H7 (cell line): ENCODE measurements around the gene SEMA6C. TPM values are rescaled to one million over a fixed set of nuclear protein-coding genes. Genes with fewer than 3 reads are reported as not detected.
"Not testable (repeated sequence)": the region's sequence is repeated elsewhere in the genome, so short reads cannot be mapped to it uniquely, and the experiment has no call there.

ENCODE experiments used
- DNase-seq: peaks from one replicate; pipeline ENCODE4 v3.0.0; 2012
- H3K27me3 ChIP-seq: 2 replicates; pipeline ENCODE4 v1.6.0; 2011; ENCODE audit warnings: mild to moderate bottlenecking, low read length; ENCODE audit not compliant: control insufficient read depth, insufficient read depth
- H3K36me3 ChIP-seq: replicated peaks from 2 replicates; pipeline ENCODE4 v1.5.1; 2011; ENCODE audit warnings: low read length; ENCODE audit not compliant: control insufficient read depth, insufficient read depth
- H3K4me3 ChIP-seq: 2 replicates; pipeline ENCODE4 v1.5.1; 2011; ENCODE audit warnings: low read depth, mild to moderate bottlenecking, control low read depth, low read length, moderate library complexity; ENCODE audit not compliant: insufficient read depth
- total RNA-seq: library from RNA; depleted of rRNA; stranded (reverse); fragments of >200 nt; shearing (Covaris generic); gene quantifications from 2 replicates; pipeline ENCODE4 v1.2.3, GENCODE V29; 2014; rRNA removed

The SEMA6C gene
- total RNA-seq, 1 experiment from 2014 or later = 6.1 TPM

GRCh38 chr1:151128800-151129199, 17.6 kb downstream of the SEMA6C start:
- Histone ChIP-seq H3K36me3 (no peaks in the 10 kb centered on the region), H3K4me3 (no peak overlapping the region), H3K27me3 (peaks cover 26% of the 10 kb centered on the region)
- DNase-seq = peak; percentile 56

DNA sequence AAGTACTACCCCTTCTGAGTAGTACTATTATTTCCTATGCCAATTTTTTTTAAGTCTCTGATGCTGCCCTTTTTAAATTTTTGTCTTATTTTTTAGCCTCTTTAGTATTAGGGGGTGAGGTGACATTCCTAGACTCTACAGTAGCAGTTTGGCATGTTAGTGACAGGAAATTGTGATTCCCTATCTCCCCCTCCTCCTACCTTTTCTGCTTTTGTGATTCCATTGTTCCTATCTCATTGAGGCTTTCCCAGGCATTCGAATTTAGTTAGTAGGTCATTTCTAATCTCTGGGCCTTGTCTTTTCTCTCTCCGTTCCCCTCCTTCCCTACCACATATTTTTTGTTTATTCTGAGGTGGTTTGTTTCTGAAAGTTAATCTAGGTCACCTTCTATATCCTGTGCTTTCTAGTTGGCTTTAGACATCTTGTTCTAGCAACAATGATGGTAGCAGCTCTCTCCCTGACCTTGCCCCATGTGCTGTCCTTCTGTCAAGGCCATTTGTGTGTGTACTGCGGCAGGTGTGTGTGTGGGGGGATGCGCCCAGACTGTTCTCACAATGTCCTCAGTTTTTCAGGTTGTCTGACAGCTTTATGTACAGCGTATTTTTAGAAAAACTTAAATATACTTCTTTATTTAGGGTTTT, 21.5 kb downstream of the SEMA6C start:
- DNase-seq = peak; percentile 48
- H3K36me3 ChIP-seq = no peaks in the 10 kb centered on the region
- H3K27me3 ChIP-seq = no peaks in the 10 kb centered on the region
- no peak overlapping the region for H3K4me3 ChIP-seq

DNA sequence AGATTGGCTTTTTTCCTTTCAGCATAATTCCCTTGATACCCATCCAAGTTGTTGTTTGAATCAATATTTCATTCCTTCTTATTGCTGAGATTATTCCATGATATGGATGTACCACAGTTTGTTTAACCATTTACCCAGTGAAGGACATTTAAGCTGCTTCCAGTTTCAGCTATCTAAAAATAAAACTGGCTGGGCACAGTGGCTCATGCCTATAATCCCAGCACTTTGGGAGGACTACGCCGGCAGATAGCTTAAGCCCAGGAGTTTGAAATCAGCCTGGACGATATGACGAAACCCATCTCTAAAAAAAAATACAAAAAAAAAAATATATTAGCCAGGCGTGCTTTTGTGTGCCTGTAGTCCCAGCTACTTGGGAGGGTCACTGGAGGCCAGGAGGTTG, 32.6 kb downstream of the SEMA6C start:
- H3K4me3 ChIP-seq = no peak overlapping the region
- H3K36me3 ChIP-seq = no peaks in the 10 kb centered on the region
- no peaks in the 10 kb centered on the region for H3K27me3 ChIP-seq
- no peak for DNase-seq

GRCh38 chr1:151108331-151108730, 38.1 kb downstream of the SEMA6C start:
- Histone ChIP-seq H3K36me3 (no peaks in the 10 kb centered on the region), H3K27me3 (no peaks in the 10 kb centered on the region), H3K4me3 (no peak overlapping the region)
- DNase-seq = no peak

DNA sequence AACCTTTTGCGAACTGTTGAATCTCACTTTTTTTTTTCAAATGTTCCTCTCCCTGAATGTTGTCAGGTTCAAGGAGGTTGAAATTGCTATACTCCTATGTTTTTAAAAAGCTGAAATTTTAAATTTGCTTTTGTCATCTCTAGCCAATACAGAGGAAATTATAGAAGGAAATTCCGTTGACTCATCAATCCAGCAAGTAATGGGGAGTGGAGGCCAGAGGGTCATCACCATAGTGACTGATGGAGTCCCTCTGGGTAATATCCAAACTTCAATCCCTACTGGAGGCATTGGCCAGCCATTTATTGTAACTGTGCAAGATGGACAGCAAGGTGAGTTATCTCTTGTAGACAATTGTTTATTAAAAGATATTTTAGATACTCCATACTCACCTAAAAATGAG, 39.5 kb downstream of the SEMA6C start:
- Histone ChIP-seq H3K27me3 (no peaks in the 10 kb centered on the region), H3K4me3 (no peak overlapping the region), H3K36me3 (no peaks in the 10 kb centered on the region)
- DNase-seq = no peak

GRCh38 chr1:151104630-151105029, 41.8 kb downstream of the SEMA6C start:
- H3K4me3 ChIP-seq = no peak overlapping the region
- no peak for DNase-seq
- H3K27me3 ChIP-seq = no peaks in the 10 kb centered on the region

DNA sequence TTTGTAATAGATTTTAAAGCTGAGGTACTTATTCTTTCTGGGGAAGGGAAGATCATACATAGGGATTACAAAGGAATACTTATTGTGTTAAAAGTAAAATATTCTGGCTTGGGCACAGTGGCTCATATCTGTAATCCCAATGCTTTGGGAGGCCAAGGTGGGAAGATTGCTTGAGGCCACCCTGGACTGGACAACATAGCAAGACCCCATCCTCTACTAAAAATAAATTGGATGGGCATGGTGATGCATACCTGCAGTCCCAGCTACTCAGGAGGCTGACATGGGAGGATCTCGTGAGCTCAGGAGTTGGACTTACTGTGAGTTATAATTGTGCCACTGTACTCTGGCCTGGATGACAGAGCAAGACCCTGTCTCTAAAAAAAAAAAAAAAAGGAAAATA, 48.3 kb downstream of the SEMA6C start:
- Histone ChIP-seq H3K4me3 (no peak overlapping the region), H3K27me3 (no peaks in the 10 kb centered on the region), H3K36me3 (no peaks in the 10 kb centered on the region)
- no peak for DNase-seq

More at GRCh38 chr1:151104630-151105029, 41.8 kb downstream of the SEMA6C start:
- H3K36me3 ChIP-seq = no peaks in the 10 kb centered on the region

GRCh38 chr1:151097426-151097825, 49.0 kb downstream of the SEMA6C start:
- not testable (repeated sequence) for H3K36me3 ChIP-seq, H3K4me3 ChIP-seq, H3K27me3 ChIP-seq, DNase-seq

GRCh38 chr1:151085953-151086559, 60.4 kb downstream of the SEMA6C start:
- H3K4me3 ChIP-seq = no peak overlapping the region
- DNase-seq = no peak
- H3K27me3 ChIP-seq = no peaks in the 10 kb centered on the region
- H3K36me3 ChIP-seq = no peaks in the 10 kb centered on the region

Other genes starting within 250 kb of the SEMA6C start
- 67.9 and 74.9 TPM in 2 replicates for gene SETDB1, start 220.3 kb downstream of the SEMA6C start, total RNA-seq
- gene CERS2, start 171.8 kb downstream of the SEMA6C start, total RNA-seq = 248 and 297 TPM in 2 replicates
- 0.62 and 1.6 TPM in 2 replicates for gene ANXA9, start 164.3 kb downstream of the SEMA6C start, total RNA-seq
- gene MINDY1, start 139.7 kb downstream of the SEMA6C start, total RNA-seq = 12.6 and 18.4 TPM in 2 replicates
- gene PRUNE1, start 138.2 kb downstream of the SEMA6C start, total RNA-seq = 33.5 and 36.3 TPM in 2 replicates
- gene BNIPL, start 110.0 kb downstream of the SEMA6C start, total RNA-seq = 0.48 and 0.96 TPM in 2 replicates
- 4.7 and 5.9 TPM in 2 replicates for gene C1orf56, start 98.9 kb downstream of the SEMA6C start, total RNA-seq
- gene CDC42SE1, start 87.0 kb downstream of the SEMA6C start, total RNA-seq = 72.1 and 78.6 TPM in 2 replicates
- 37.2 and 45.9 TPM in 2 replicates for gene MLLT11, start 86.2 kb downstream of the SEMA6C start, total RNA-seq
- gene GABPB2, start 75.9 kb downstream of the SEMA6C start, total RNA-seq = 4.0 and 5.8 TPM in 2 replicates
- 0.14 and 0.15 TPM in 2 replicates for gene TNFAIP8L2, start 10.0 kb upstream of the SEMA6C start, total RNA-seq
- gene LYSMD1, start 19.3 kb upstream of the SEMA6C start, total RNA-seq = 20.0 and 22.5 TPM in 2 replicates
- 76.1 and 78.8 TPM in 2 replicates for gene SCNM1, start 19.5 kb upstream of the SEMA6C start, total RNA-seq
- gene TMOD4, start 29.4 kb upstream of the SEMA6C start, total RNA-seq = 0.80 TPM in 1 of 2 replicates, not detected in the other
- gene VPS72, start 43.6 kb upstream of the SEMA6C start, total RNA-seq = 167 and 180 TPM in 2 replicates
- 79.7 and 86.6 TPM in 2 replicates for gene PIP5K1A, start 51.9 kb upstream of the SEMA6C start, total RNA-seq
- 373 and 381 TPM in 2 replicates for gene PSMD4, start 108.1 kb upstream of the SEMA6C start, total RNA-seq
- 81.3 and 103 TPM in 2 replicates for gene ZNF687, start 135.7 kb upstream of the SEMA6C start, total RNA-seq
- 33.4 and 36.2 TPM in 2 replicates for gene PI4KB, start 180.8 kb upstream of the SEMA6C start, total RNA-seq
- 73.1 and 74.9 TPM in 2 replicates for gene RFX5, start 200.6 kb upstream of the SEMA6C start, total RNA-seq
- gene SELENBP1, start 226.1 kb upstream of the SEMA6C start, total RNA-seq = 36.9 and 41.9 TPM in 2 replicates